NCI-H146 (cell line): ENCODE results near the gene COL8A1.
A peak's percentile ranks its signal among the peaks of the same experiment; 100 is the strongest.

Source experiments
- DNase-seq: peaks from one replicate; lab custom pipeline; 2025; lab: John Stamatoyannopoulos, UW

The COL8A1 gene

DNA sequence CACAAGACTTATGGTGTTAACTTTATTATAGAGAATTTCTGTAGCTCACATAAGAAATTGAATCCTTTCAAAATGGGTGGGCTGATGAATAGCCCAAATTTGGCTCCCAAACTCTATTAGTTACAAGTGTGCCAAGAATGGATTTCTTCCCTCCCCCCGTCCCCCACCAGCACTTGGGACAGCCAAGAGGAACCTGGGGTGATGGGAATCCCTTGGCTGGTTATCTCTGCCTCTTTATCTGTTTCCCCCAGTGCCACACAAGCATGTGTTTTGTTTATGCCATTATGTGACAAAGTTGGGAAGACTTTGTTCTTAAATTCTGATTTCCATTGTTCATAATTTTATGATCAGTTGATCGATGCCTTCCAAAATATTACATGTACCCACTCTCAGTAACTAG, 207.6 kb downstream of the COL8A1 start:
- DNase-seq = no peak

DNA sequence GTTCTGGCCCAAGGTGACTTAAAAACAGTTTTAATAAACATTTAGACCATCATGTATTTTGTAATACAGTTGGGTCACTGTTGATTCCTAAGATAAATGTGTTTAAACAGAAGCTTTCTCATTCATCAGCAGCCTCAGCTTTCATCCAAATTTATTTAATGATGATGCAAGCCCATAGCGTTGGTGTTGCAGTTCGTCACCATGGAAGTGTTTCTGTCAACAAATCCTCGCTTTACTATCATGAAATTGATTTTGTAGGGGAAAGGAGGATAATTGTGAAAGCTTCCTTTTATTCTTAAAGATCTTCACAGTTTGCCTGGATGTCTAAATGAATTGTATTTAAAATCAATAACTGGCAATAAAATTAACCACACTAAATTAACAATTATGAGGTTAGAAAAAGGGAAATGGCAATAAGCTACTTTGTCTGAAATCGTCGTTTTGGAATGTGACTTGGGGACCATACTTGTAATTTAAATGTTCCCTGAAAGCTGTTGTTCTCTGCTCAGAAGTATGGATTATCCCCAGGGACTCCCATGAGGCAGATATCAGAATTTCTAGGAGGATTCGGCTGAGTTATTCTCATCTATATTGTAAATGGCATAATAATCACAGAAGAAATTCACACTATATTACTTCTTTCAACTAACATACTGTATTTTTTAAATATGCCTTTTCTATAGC, 208.2 kb downstream of the COL8A1 start:
- DNase-seq = peak; percentile 48

DNA sequence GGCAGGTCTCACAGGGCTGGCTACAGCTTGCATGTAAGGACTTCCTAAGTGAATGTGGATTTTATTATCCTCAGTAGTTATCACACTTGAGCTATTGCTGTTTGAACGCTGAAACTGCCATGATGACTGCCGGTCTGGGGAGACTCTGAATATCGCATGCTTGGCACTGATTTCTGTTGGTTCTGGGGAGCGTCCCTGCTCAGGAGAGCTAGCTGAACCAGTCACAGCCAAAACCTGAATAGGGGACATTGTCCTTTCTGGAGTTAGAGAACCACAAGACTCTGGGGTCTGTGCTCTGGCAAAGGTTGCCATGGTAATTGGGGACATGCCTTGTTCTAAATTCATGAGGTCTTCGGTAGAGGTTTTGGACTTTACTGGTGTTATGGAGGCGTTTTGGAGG, 210.0 kb downstream of the COL8A1 start:
- DNase-seq = no peak
